Peyer's patch (tissue), 4 donors: ENCODE data around the gene ATP2B1. TPM values are rescaled to one million over a fixed set of nuclear protein-coding genes. Genes with fewer than 3 reads are reported as not detected.

ENCODE experiments used
- DNase-seq, 3 donors: peaks; one replicate each; pipeline ENCODE4 v3.0.0-alpha.2; 2017 to 2019
- H3K27ac ChIP-seq, 4 donors: fragments of 200-600 bp; sonication (generic); one replicate each; pipeline ENCODE4 v1.5.1; 2016 to 2019
- H3K27me3 ChIP-seq, 2 donors: fragments of 200-600 bp; sonication (generic); one replicate each; pipeline ENCODE4 v1.5.1; 2019
- H3K36me3 ChIP-seq, 3 donors: fragments of 200-600 bp; sonication (generic); one replicate each; pipeline ENCODE4 v1.5.1; 2016 to 2019
- H3K4me1 ChIP-seq, 4 donors: fragments of 200-600 bp; sonication (generic); one replicate each; pipeline ENCODE4 v1.5.1; 2016 to 2019
- H3K4me3 ChIP-seq, 4 donors: fragments of 200-600 bp; sonication (generic); 1 replicate in 3 of 4; 2 replicates in 1 of 4; pipeline ENCODE4 v1.5.1; 2016 to 2019; ENCODE audit warnings: mild to moderate bottlenecking in 1 of 4
- H3K9me3 ChIP-seq, 4 donors: fragments of 200-600 bp; sonication (generic); one replicate each; pipeline ENCODE4 v1.5.1; 2016 to 2019; ENCODE audit warnings: mild to moderate bottlenecking in 1 of 4
- CTCF ChIP-seq, 6 experiments: fragments of 450-650 bp in 4 of 6; fragments of 200-600 bp in 2 of 6; sonication (generic) in 1 of 6; IDR thresholded peaks; one replicate each; pipeline ENCODE4 v1.5.1; 2017 to 2019; ENCODE audit warnings: antibody characterized with exemption in 6 of 6, mild to moderate bottlenecking in 3 of 6, moderate library complexity in 1 of 6
- POLR2A ChIP-seq, 2 donors: fragments of 450-650 bp; IDR thresholded peaks; one replicate each; pipeline ENCODE4 v1.5.1; 2017; ENCODE audit warnings: antibody characterized with exemption in 2 of 2, mild to moderate bottlenecking in 2 of 2, moderate library complexity in 2 of 2
- total RNA-seq, 4 donors: library from RNA; depleted of rRNA; stranded (reverse); fragments of >200 nt; gene quantifications; one replicate each; pipeline ENCODE4 v1.1.0, GENCODE V29; 2016

Gene ATP2B1
- total RNA-seq, 4 donors from 2014 or later: 79.2 to 117 (median 85.7) TPM

GRCh38 chr12:89645434-89645833 is 63.2 kb downstream of the ATP2B1 start:
- Histone ChIP-seq H3K27me3 (no peaks in the 10 kb centered on the region), H3K4me1 (peaks cover 0 to 10% (median 0%) of the 10 kb centered on the region in 4 donors), H3K36me3 (peaks cover 0 to 5% (median 3%) of the 10 kb centered on the region in 3 donors), H3K4me3 (no peak overlapping the region), H3K9me3 (no peaks in the 10 kb centered on the region), H3K27ac (no peak overlapping the region)
- no peak for DNase-seq
- no peak for TF ChIP-seq POLR2A (IDR thresholded peaks at IDR 0.05)
- TF ChIP-seq CTCF (IDR thresholded peaks at IDR 0.05): no peak

DNA sequence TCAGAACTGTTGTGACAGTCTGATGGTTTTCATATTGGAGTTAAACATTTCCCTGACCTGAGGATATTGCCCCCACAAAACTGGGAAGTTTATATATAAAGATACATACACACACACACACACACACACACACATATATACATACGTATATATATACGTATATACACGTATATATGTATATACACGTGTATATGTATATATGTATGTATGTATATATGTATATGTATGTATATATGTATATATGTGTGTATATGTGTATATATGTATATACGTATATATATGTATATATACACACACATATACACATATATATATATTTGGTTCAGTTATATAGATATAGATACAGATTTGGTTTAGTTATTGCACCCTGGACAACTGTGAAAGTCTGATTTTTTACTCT is 65.7 kb downstream of the ATP2B1 start:
- Histone ChIP-seq H3K27ac (no peak overlapping the region), H3K4me3 (no peak overlapping the region), H3K36me3 (no peaks in the 10 kb centered on the region), H3K27me3 (no peaks in the 10 kb centered on the region), H3K9me3 (no peaks in the 10 kb centered on the region), H3K4me1 (peaks cover 0 to 6% (median 0%) of the 10 kb centered on the region in 4 donors)
- TF ChIP-seq POLR2A (IDR thresholded peaks at IDR 0.05): no peak
- no peak for TF ChIP-seq CTCF (IDR thresholded peaks at IDR 0.05)
- no peak for DNase-seq

GRCh38 chr12:89636776-89637160 is 71.9 kb downstream of the ATP2B1 start:
- no peak for TF ChIP-seq CTCF (IDR thresholded peaks at IDR 0.05)
- TF ChIP-seq POLR2A (IDR thresholded peaks at IDR 0.05): no peak
- Histone ChIP-seq H3K27ac (no peak overlapping the region), H3K4me1 (no peaks in the 10 kb centered on the region), H3K9me3 (no peaks in the 10 kb centered on the region), H3K27me3 (no peaks in the 10 kb centered on the region), H3K36me3 (peaks cover 0 to 12% (median 0%) of the 10 kb centered on the region in 3 donors), H3K4me3 (no peak overlapping the region)
- DNase-seq: no peak

- no peak for DNase-seq
- Histone ChIP-seq H3K4me1 (no peaks in the 10 kb centered on the region), H3K9me3 (no peaks in the 10 kb centered on the region), H3K36me3 (peaks cover 0 to 12% (median 0%) of the 10 kb centered on the region in 3 donors), H3K27ac (no peak overlapping the region), H3K27me3 (no peaks in the 10 kb centered on the region), H3K4me3 (no peak overlapping the region)
- no peak for TF ChIP-seq POLR2A (IDR thresholded peaks at IDR 0.05)
Observed at GRCh38 chr12:89636052-89636775, 72.4 kb downstream of the ATP2B1 start.

- Histone ChIP-seq H3K27ac (no peak overlapping the region), H3K4me1 (no peaks in the 10 kb centered on the region), H3K9me3 (no peaks in the 10 kb centered on the region), H3K27me3 (no peaks in the 10 kb centered on the region), H3K36me3 (peaks cover 0 to 18% (median 0%) of the 10 kb centered on the region in 3 donors), H3K4me3 (no peak overlapping the region)
- TF ChIP-seq POLR2A (IDR thresholded peaks at IDR 0.05) (no peak), CTCF (IDR thresholded peaks at IDR 0.05) (no peak)
- no peak for DNase-seq
Observed at GRCh38 chr12:89634508-89634907, 74.1 kb downstream of the ATP2B1 start.

GRCh38 chr12:89632778-89633177 is 75.9 kb downstream of the ATP2B1 start:
- H3K27me3 ChIP-seq: no peaks in the 10 kb centered on the region
- DNase-seq: no peak
- H3K9me3 ChIP-seq: no peaks in the 10 kb centered on the region
- no peak overlapping the region for H3K27ac ChIP-seq
- no peak overlapping the region for H3K4me3 ChIP-seq
- H3K4me1 ChIP-seq: no peaks in the 10 kb centered on the region
- H3K36me3 ChIP-seq: peaks cover 0 to 32% (median 0%) of the 10 kb centered on the region in 3 donors
- TF ChIP-seq POLR2A (IDR thresholded peaks at IDR 0.05) (no peak), CTCF (IDR thresholded peaks at IDR 0.05) (no peak)
